Fibroblast of villous mesenchyme (primary cell): ENCODE results near the gene EVC. TPM values are rescaled to one million over a fixed set of nuclear protein-coding genes. Genes with fewer than 3 reads are reported as not detected.

ENCODE experiments used
- DNase-seq: peaks from one replicate; pipeline ENCODE4 v3.0.0-alpha.2; 2010; ENCODE audit warnings: low read depth
- H3K4me3 ChIP-seq: 2 replicates; pipeline ENCODE4 v1.5.1; 2011; ENCODE audit warnings: low read depth, mild to moderate bottlenecking, low read length
- CTCF ChIP-seq: IDR thresholded peaks from 2 replicates; pipeline ENCODE4 v1.5.1; 2012; ENCODE audit warnings: low read depth, mild to moderate bottlenecking, low read length; ENCODE audit not compliant: insufficient read depth
- total RNA-seq: library from RNA; depleted of rRNA; stranded (reverse); fragments of >200 nt; gene quantifications from 2 replicates; pipeline ENCODE4 v1.2.3, GENCODE V29; 2012

EVC gene
- total RNA-seq, 1 donor = 35.0 TPM

GRCh38 chr4:5757954-5758353 lies 47.0 kb downstream of the EVC start:
- no peak for TF ChIP-seq CTCF
- no peak for DNase-seq
- H3K4me3 ChIP-seq = no peak overlapping the region

- no peak overlapping the region for H3K4me3 ChIP-seq
- DNase-seq = peak; percentile 97
- no peak for TF ChIP-seq CTCF
Observed at GRCh38 chr4:5758741-5759140, 47.7 kb downstream of the EVC start.

GRCh38 chr4:5759236-5760075 lies 48.5 kb downstream of the EVC start:
- no peak for TF ChIP-seq CTCF
- H3K4me3 ChIP-seq = no peak overlapping the region
- DNase-seq = no peak

GRCh38 chr4:5760246-5760645 lies 49.2 kb downstream of the EVC start:
- no peak for TF ChIP-seq CTCF
- DNase-seq = no peak
- H3K4me3 ChIP-seq = no peak overlapping the region

- DNase-seq = no peak
- no peak for TF ChIP-seq CTCF
- no peak overlapping the region for H3K4me3 ChIP-seq
Observed at GRCh38 chr4:5760936-5761480, 50.0 kb downstream of the EVC start.

GRCh38 chr4:5770051-5770450 lies 59.0 kb downstream of the EVC start:
- no peak for TF ChIP-seq CTCF
- H3K4me3 ChIP-seq = no peak overlapping the region
- no peak for DNase-seq
